ENCODE data around the gene EZH1.

The EZH1 gene

DNA sequence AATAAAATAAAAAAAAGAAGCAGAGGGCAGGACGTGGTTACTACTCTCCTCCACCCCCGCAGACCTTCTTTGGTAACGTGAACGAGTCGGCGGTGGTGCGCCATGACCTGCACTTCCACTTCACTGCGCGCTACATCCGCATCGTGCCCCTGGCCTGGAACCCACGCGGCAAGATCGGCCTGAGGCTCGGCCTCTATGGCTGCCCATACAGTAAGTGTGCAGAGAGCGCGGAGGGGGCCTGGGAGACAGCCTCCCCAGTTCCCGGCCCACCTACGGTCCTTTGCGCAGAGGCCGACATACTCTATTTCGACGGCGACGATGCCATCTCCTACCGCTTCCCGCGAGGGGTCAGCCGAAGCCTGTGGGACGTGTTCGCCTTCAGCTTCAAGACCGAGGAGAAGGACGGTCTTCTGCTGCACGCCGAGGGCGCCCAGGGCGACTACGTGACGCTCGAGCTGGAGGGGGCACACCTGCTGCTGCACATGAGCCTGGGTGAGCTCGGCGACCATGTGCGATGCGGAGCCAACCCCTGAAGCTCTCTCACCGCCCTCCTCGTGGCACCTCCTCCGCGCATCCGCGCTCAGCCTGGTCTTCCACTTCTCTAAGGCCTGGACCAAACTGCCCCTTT is 59.8 kb downstream of the EZH1 start:
- no peak for DNase-seq

DNA sequence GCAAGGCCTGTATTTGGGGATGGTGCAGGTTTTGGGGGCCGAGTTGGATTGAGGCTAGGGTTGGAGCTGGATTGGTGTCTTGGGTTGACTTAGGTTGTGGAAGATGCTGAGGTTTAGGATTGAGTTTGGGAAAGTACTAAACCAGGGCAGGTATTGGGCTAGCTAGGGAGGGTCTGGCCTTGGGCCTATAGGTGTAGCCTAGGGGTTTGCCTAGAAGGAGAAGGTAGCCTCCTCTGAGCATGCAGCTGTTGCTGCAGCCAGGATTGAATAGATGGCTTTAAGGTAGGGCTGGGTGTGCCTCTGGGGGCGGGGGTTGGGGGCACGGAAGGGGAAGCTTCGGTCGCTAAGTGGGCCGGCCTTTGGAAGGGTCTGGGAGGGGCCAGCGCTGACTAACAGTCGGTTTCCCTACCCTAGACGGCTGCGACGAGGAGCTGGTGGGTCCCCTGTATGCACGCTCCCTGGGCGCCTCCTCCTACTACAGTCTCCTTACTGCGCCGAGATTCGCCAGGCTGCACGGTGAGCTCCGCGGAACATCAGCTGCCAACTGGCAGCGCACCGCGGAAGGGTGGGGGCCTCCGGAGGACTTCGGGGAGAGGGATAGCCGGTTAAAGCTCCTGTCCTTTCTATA is 61.3 kb downstream of the EZH1 start:
- peak in 37 of 56 donors; percentile 10 to 84 (median 41) for DNase-seq

DNA sequence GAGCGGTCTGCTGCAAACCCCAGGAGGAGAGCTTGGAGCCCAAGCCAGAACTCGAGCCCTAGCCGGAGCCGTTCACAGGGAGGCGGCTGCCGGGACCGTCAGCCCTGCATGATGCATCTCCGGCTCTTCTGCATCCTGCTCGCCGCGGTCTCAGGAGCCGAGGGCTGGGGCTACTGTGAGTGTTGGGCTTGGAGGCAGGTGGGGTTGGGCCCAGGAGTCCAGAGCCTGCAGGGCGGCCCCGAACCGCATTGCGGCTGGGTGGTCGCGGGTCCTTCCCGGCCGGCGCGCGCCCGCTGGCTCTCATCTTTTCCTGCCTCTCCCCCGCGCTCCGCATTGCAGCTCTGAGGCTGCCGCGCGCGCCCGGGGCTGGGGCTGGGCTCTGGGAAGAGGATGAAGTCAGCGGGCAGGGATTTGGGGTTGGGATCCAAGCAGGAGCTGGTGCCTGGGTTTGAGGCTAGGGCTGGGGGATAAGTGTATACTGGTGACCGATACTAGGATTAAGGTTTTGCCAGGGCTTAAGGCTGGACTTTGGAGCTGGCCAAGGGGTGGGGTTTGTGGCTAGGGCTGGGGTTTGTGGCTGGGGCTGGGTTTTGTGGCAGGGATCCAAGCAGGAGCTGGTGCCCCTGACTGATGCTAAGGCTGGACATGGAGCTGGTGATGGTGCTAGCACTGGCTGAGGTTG is 62.0 kb downstream of the EZH1 start:
- DNase-seq = peak in 31 of 56 donors; percentile 19 to 71 (median 51)

DNA sequence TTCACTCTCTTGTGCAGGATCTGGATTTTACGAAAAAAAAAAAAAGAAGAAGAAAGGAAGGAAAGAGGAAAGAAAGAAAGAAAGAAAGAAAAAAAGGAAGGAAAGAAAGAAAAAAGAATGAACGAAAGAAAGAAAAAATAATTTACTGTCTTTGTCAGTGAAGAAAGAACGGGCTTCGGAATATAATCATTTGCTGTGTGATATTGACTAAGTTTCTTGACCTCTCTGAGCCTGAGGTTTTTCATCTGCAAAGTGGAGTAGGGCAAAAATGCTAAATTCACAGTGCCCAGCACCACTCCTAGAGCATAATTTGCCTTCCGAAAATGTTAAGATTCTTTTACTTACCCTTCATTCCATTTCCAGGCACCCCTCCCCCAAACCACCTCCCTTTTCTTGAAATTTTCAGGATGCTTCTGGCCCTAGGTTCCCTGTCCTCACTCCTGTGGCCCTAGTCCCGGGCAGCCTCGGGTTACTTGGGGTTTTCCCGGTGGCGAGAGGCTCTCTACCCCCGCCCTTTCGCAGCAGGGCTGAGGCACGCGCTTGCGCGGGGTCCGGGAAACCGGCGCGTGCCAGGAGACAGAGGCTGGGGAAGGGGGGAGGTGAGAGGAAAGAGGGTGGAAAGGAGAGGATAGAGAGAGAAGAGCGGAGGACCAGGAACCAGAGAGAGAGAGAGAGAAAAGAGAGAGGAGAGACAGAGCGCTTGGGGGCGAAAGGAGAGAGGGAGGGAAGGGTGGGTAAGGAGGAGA is 62.7 kb downstream of the EZH1 start, which contains the start of gene CNTNAP1:
Gene CNTNAP1, plus strand, starts transcription at position 556 of the 746 bp plus-strand sequence. CDS start 299 bp downstream, outside the sequence.
- peak in 46 of 56 donors; percentile 17 to 76 (median 46) for DNase-seq

DNA sequence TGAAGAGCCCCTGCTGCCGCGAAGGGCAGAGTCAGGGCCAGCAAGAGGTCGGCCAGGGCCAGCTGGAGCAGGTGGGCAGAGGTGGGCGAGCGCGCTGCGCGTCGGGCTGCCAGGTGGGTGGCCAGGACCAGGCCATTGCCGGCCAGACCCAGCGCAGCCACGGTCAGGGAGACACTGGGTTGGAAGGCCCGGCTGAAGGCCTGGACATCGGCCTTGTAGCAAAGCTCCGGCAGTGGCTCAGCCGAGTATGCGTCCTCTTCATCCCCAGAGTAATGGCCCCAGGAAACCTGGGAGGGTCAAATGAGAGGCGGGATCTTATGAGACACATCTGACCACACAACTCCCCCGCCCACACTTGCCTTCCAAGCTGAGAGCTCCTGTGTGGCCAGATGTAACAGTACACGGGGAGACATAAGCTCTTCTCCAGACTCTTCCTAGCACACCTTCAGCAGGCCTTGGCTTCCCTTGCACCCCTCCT is 64.5 kb downstream of the EZH1 start:
- no peak for DNase-seq

DNA sequence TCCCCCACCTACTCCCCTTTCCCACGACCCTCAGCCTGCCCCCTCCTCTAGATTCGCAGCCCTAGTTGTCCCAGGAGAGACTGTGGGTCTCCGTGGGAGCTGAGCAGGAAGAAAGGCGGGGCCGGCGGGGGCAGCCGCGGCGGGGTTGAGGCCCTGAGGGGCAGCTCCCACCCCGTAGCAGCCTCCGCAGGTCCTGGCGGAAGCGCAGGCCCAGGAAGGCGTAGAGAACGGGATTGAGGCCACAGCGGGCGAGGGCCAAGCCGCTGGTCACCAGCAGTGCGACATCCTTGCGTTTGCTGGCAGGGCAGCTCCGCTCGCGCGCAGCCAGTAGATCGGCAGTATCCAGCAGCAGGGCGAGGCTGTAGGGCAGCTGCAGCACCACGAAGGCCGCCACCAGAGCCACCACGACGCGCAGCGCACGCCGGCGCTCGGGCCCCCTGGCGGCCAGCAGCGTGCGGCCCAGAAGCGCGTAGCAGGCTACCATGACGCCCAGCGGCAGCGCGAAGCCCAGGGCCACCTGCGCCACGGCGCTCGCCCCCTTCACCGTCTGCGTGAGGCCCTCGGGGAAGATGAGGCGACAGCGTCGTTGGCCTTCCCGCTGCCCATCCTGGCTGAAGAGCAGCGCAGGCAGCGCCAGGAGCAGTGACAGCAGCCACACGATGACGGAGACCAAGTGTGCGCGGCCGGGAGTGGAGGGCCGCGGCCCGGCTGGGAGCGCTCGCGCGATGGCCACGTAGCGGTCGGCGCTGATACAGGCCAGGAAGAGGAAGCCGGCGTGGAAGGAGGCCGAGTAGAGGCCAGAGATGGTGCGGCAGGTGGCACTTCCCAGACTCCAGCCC is 65.1 kb downstream of the EZH1 start:
- peak in 47 of 56 donors; percentile 10 to 78 (median 54) for DNase-seq

DNA sequence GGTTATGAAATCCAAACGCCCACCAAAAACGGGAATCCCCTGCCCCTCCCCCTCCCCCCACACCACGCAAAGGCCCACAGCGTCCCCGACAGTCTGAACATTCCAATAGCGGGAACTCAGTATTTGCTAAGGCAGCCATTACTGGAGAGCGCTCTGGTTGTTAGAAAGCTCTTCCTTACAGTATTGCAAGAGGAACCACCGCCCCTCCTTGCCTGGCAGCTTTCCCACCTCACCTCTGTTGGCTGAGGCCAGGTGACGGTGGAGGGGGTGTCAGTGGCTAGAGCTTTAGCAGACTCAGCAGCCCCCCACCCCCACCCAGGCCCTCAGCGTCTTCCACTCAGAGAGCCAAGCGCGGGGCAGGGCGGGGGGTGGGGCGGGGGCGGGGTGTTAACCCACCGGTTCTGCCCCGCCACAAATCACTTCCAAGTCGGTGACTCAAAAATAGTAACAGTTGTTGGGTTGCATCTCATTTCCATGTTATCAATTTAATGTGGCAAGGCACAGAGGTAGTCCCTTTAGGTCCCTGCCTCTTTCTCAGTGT is 65.8 kb downstream of the EZH1 start:
- DNase-seq = peak in 22 of 56 donors; percentile 16 to 56 (median 31)

DNA sequence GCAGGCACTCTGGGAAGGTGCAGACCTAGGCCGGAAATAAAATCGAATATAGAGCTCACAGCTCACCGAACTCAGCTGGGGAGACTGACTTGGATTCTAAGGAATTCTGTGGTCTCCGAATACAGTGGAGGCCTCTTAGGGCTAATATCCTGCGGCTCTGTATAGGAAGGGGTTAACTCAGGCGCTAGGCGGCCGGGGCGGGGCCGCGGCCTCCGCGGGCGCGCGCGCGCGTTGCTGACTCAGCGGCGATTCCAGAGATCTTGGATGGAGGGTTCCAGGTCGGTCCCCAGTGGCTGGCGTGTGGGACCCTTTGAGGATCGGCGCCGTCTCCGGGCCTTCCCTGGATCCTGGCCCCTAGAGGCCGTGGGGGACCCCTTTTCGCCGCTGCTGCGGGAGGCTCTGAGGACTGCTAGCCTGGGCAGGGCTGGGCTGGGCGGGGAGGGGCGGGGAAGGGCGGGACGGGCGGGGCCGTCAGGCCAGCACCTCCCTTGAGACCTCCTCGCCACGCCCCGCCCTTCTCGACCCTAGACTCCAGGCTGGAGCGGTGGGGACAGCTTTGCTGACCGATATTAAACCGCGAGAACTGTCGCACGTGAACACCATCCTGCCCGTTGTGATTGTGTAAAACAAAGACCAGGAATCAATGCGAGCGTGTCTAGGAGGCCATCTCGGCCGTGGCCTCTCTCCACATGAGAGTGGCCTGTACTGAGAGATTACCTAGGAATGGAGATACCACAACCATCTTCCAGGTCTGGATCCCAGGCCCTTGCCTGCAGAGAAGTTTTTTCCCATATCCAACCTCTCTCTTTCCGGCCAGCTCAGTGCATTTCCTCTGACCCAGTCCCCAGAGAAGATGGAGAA is 66.7 kb downstream of the EZH1 start:
- DNase-seq = peak in 55 of 56 donors; percentile 20 to 93 (median 79)

DNA sequence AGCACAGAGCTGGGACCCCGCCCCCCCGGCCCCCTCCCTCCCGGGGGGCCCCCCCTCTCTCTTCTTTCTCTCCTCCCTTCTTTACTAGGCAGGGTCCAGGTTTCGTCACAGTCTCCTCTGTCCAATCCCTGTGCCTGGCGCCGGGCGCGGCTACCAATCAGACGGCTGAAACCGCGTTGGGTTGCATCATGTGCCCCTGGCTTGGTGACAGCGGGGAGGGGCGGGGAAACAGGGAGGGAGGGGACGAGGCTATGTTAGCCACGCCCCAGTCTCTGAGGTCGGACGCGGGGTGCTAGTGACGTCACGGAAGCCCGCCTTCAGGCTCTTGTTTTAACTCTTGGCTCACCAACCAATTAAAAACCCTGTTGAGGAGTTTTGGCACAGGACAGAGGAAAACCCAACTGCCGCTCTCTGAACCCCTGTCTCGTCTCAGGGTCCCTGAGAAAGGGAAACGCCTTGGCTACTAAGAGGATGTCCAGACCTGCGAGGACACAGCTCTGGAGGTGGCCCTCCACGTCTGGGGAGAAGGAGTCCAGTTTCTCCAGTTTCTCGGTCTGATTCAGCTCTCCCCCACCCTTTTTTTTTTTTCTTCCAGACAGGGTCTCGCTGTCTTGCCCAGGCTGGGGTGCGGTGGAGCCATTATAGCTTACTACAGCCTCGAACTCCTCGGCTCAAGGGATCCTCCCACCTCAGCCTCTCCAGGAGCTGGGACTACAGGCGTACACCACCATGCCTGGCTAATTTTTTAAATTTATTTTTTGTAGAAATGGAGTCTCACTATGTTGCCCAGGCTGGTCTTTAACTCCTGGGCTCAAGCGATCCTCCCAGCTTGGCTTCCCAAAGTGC is 67.6 kb downstream of the EZH1 start:
- peak; percentile 94 to 100 (median 99) for DNase-seq

DNA sequence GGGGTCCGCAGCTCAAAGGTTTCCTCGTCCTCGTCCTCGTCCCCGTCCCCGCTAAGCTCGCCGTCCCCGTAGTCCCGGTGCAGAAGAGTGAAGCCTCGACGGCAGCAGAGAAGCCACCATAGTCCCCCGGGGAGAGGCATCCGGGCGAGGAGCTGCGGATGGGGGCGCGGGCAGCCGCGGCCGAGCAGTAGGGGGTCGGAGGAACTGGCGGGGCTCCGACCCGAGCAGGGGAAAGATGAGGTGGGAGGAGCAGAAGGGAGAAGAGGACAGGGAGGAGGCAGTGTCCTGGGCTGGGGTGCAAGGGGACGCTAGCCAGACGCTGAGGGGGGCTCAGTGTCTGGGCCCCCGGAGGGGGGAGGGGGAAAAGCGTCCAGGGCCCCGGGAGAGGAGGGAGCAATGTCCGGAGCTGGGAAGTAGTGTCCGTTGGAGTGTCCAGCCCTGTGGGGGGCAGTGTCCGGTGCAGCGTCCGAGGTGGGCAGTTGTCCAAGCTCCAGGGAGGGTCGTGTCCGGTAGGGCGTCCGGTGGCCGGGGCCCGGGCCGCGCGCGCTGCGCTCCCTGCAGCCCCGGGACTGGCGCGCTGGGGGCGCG is 68.3 kb downstream of the EZH1 start, which contains the start of gene PLEKHH3:
Gene PLEKHH3, minus strand, starts transcription at position 571 of the 588 bp plus-strand sequence. Its CDS starts 431 bp downstream, at position 140.
- DNase-seq = peak in 1 of 56 donors; percentile 40

DNA sequence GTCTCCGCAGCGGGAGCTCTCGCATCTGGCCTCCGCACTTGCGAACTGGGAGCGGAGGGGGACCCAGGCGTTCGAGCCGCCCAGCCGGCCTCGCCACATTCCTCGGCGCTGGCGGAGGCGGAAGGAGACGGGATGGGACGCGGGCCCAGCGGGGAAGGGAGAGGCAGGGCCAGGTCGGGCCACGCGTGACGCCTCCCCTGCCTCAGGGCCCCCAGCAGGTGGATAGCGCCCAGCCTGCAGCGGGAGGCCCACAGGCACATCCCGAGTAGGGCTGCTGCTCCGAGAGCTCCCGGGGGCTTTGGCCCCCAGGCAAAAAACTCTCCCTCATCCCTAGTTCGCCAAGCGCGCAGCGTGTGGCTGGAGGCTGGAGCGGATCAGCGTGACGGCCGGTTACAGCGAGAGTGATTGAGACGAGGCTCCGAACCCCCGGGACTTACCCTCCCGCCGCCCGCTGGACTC is 68.8 kb downstream of the EZH1 start:
- DNase-seq = peak in 10 of 56 donors; percentile 13 to 52 (median 32)

DNA sequence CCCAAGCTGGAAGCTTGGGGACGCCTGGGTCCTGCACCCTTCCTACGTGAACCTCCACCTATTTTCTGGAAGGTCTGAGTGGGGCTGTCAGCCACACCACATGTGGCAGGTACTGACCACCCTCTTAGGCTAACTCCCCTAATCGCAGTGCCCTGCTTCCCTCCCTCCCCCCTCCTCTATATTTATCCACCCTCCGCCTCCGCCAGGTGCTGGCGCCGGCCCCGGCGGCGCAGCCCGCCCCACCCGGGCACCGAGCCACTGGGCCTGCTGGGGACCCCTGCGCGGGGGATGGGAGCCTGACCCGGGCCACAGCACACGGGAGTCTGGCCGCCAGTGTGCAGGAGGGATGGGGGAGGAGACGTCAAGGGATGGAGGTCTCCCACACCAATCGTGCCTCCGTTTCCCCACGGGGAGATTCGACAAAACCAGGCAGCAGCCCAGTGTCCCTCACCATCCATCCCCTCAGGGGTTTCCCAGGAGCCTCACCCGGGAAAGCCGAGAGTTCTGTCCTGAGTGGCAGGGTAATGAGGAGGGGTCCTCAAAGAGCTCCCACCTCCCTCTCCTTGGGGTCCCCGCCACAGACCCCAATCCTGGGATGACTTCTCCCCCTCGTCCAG is 69.4 kb downstream of the EZH1 start:
- peak in 14 of 56 donors; percentile 7 to 56 (median 18) for DNase-seq

DNA sequence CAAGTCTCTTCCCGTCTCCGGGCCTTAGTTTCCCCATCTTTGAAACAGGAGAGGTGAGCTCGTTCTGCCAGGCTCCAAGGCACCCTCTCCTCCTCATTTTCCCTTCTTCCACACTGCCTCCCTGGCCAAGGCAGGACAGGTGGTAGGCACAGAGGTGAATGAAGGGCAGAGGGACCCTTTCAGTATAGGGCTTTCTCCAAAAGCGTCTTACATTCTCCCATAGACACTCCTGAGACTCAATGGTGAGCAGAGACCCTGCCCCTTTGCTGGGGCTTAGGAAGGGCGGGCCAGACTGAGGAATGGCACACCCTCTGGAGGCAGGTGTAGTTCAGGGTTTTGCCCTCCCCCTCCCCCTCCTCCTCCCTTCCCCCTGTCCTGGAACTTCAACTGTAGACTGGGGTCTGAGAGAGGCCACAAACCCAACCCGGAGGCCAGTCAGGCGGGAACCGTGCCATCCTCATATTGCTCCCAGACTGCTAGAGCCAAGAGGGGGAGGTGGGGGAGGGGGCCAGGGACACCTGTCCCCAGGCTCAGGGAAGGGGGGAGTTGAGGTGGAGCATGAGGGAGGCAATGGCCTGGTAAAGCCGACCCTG is 70.0 kb downstream of the EZH1 start:
- no peak for DNase-seq

DNA sequence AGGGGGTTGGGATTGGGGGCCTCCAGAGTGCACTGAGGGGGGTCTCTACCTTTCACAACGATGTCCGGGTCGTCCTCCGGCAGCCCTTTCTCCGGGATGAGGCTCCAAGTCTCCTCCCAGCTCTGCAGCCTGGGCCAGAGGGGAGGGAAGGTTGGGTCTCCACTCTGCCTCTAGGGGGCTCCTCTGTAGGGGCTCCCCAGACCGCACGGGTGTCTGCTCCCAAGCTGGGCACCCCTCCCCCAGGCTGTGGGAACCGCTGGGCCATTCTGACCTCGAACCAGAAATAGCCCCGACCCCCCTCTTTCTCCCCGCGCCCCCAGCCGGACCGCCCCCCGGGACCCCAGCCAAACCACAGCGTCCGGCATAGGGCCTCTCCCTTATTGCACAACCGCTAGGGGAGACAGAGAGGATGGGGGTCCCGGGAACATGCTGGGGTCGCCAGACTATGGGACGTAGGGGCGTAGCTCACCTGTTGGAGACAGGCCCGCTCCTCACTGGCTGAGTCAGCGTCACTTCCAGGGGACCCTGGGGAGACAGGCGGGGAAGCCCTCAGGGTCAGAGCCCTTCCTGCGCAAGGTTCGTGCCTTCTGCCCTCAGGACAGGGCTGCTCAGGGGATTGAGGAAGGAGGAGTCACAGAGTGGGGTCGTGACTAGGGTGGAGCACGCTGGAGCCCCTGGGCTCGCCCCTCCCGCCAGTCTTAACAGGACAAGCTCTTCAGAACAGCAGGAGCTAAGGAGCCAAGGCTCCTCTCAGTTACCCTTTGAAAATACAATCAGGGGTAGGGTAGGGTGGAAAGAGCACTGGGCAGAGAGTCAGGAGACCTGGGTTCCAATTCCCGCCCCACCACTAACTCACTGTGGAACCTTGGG is 70.7 kb downstream of the EZH1 start:
- DNase-seq = peak in 7 of 56 donors; percentile 4 to 46 (median 13)

DNA sequence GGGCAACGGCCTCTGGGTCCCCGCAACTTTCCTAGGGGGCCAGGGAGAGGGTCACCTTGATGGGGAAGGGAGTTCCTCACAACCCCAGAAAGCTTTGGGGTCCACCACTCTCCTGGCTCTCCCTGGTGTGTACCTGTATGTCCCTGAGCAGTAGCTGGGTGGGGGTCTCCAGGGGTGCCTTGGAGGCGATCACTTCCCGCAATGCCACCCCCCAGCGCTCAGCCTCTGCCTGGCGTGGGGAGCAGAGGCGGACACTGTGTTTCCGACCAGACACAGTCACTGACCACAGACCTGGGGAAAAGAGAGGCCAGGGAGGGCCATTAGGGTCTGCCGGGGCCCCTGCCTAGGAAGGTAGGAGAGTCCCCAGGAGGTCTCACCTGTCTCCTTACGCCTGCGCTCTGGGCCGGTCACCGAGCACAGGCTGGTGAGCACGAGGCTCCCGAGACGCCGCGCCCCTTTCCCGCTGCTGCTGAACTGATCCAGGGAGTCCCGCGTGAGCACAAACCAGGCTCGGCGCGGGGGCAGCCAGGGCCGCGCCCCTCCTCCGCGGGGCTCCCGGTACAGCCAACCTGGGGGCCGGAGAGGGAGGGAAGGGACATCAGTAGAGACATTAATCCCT is 71.5 kb downstream of the EZH1 start:
- DNase-seq = no peak

Data from nucleus accumbens (tissue), 56 donors.